Measurements from ENCODE around the gene HMCN1.

DNA sequence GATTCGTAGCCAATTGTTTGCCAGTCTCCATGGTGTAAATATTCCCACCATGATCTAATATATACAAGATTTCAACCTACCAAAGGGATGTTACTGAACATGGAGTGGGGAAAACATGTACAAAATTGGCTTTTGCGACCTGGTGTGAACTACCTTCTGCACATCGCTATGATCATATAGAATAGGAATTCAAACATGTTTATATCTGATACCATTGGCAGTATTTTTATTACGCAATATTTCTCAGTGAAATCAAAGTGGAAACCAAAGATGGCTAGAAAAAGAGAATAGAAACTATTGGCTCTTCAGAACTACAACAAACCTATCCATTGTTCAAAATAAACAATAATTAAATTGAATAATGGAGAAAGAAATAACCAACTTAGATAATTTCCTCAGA, 355.7 kb downstream of the HMCN1 start:
- TF ChIP-seq CTCF (IDR thresholded peaks at IDR 0.05; ENCODE audit: low read depth, low read length, missing input control) = no peak
- no peak for TF ChIP-seq GABPA (IDR thresholded peaks at IDR 0.05 in 1 of 2, conservative IDR thresholded peaks at IDR 0.05 in 1 of 2)
- TF ChIP-seq YY1 (IDR thresholded peaks at IDR 0.05) = no peak
- TF ChIP-seq SP1 (IDR thresholded peaks at IDR 0.05) = no peak
- no peak for TF ChIP-seq REST (IDR thresholded peaks at IDR 0.05)
- TF ChIP-seq, protein P1, sequence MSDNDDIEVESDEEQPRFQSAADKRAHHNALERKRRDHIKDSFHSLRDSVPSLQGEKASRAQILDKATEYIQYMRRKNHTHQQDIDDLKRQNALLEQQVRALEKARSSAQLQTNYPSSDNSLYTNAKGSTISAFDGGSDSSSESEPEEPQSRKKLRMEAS (IDR thresholded peaks at IDR 0.05) = no peak

Measured in liver (tissue), 3 donors.